Measurements from ENCODE around the gene C19orf81. TPM values are rescaled to one million over a fixed set of nuclear protein-coding genes. Genes with fewer than 3 reads are reported as not detected.
A peak's percentile ranks its signal among the peaks of the same experiment; 100 is the strongest.

Gene C19orf81
- total and polyA plus RNA-seq, 2 of the 8 experiments (the other 6 are each of a cell fraction or from before 2014, with no cell fraction given) = 11.7 to 13.0 TPM

GRCh38 chr19:50657712-50658440, 8.6 kb downstream of the C19orf81 start (continued):
- TF ChIP-seq TAF1 (IDR thresholded peaks at IDR 0.05; ENCODE audit: low read depth, low read length) (peak; percentile 87), POLR2AphosphoS5 (IDR thresholded peaks at IDR 0.05; ENCODE audit: low read depth, low read length) (peak; percentile 90; the same call in 1 of the 2 replicates), BRCA1 (IDR thresholded peaks at IDR 0.05; ENCODE audit: low read depth, low read length) (no peak), SRF (IDR thresholded peaks at IDR 0.05; ENCODE audit: low read depth, low read length) (no peak), SP1 (IDR thresholded peaks at IDR 0.05; ENCODE audit: low read depth, low read length) (peak; percentile 94), RAD21 (IDR thresholded peaks at IDR 0.05 in 1 of 2, conservative IDR thresholded peaks at IDR 0.05 in 1 of 2; ENCODE audit: low read depth in 2 of 2, low read length in 2 of 2) (no peak; a peak in 2 of 4 replicates), GABPA (IDR thresholded peaks at IDR 0.05; ENCODE audit: borderline replicate concordance, insufficient read depth, low read length) (no peak; the same call in 1 of the 2 replicates), RNF2 (IDR thresholded peaks at IDR 0.05; ENCODE audit: borderline replicate concordance, low read depth, low read length, missing control alignments, poor library complexity, severe bottlenecking) (no peak), EP300 (IDR thresholded peaks at IDR 0.05; ENCODE audit: borderline replicate concordance in 1 of 2, low read depth in 2 of 2, low read length in 2 of 2) (no peak), KDM1A (IDR thresholded peaks at IDR 0.05; ENCODE audit: borderline replicate concordance, low read length) (no peak), CHD2 (IDR thresholded peaks at IDR 0.05; ENCODE audit: low read length) (no peak; the same call in 1 of the 2 replicates), BACH1 (IDR thresholded peaks at IDR 0.05; ENCODE audit: low read length) (no peak), USF2 (IDR thresholded peaks at IDR 0.05; ENCODE audit: low read length) (no peak), TBP (IDR thresholded peaks at IDR 0.05; ENCODE audit: low read depth, low read length) (peak; percentile 77), ASH2L (IDR thresholded peaks at IDR 0.05; ENCODE audit: low read length) (no peak), RBBP5 (IDR thresholded peaks at IDR 0.05; ENCODE audit: borderline replicate concordance, low read depth, low read length) (no peak), SUZ12 (IDR thresholded peaks at IDR 0.05; ENCODE audit: low read length) (no peak), JUN (IDR thresholded peaks at IDR 0.05; ENCODE audit: low read depth, low read length) (no peak), CREB1 (IDR thresholded peaks at IDR 0.05) (peak; percentile 91), SIX5 (IDR thresholded peaks at IDR 0.05; ENCODE audit: low read depth, low read length) (no peak), HDAC2 (IDR thresholded peaks at IDR 0.05; ENCODE audit: borderline replicate concordance in 1 of 2, low read depth in 2 of 2, low read length in 2 of 2) (no peak), SIRT6 (IDR thresholded peaks at IDR 0.05; ENCODE audit: low read length) (no peak), HDAC6 (IDR thresholded peaks at IDR 0.05; ENCODE audit: low read depth, low read length) (no peak), YY1 (IDR thresholded peaks at IDR 0.05; ENCODE audit: low read depth, low read length) (peak; percentile 59; the same call in 1 of the 2 replicates)
